ENCODE data around the gene PLCB1.

Gene PLCB1

GRCh38 chr20:8144282-8145245, 12.5 kb downstream of the PLCB1 start:
- H3K4me3 ChIP-seq (ENCODE audit: low read depth in 1 of 2, low read length in 1 of 2): no peak overlapping the region
- H3K27me3 ChIP-seq: peaks cover 15% of the 10 kb centered on the region
- no peak for TF ChIP-seq CTCF (IDR thresholded peaks at IDR 0.05)
- H3K36me3 ChIP-seq: no peaks in the 10 kb centered on the region
- no peaks in the 10 kb centered on the region for H3K9me3 ChIP-seq
- H3K4me1 ChIP-seq (ENCODE audit: control insufficient read depth in 1 of 2, insufficient read depth in 1 of 2, low read depth in 1 of 2, low read length in 1 of 2): peaks cover 6 to 10% of the 10 kb centered on the region in 2 experiments
- H3K27ac ChIP-seq: no peak overlapping the region

GRCh38 chr20:8145246-8146168, 13.4 kb downstream of the PLCB1 start:
- H3K4me3 ChIP-seq (ENCODE audit: low read depth in 1 of 2, low read length in 1 of 2): no peak overlapping the region
- peaks cover 6% of the 10 kb centered on the region for H3K27me3 ChIP-seq
- no peaks in the 10 kb centered on the region for H3K9me3 ChIP-seq
- H3K36me3 ChIP-seq: no peaks in the 10 kb centered on the region
- TF ChIP-seq CTCF (IDR thresholded peaks at IDR 0.05): no peak
- peaks cover 6 to 10% of the 10 kb centered on the region in 2 experiments for H3K4me1 ChIP-seq (ENCODE audit: control insufficient read depth in 1 of 2, insufficient read depth in 1 of 2, low read depth in 1 of 2, low read length in 1 of 2)
- H3K27ac ChIP-seq: no peak overlapping the region

- H3K4me1 ChIP-seq (ENCODE audit: control insufficient read depth in 1 of 2, insufficient read depth in 1 of 2, low read depth in 1 of 2, low read length in 1 of 2): peaks cover 6 to 15% of the 10 kb centered on the region in 2 experiments
- no peak overlapping the region for H3K4me3 ChIP-seq (ENCODE audit: low read depth in 1 of 2, low read length in 1 of 2)
- H3K27me3 ChIP-seq: no peaks in the 10 kb centered on the region
- TF ChIP-seq CTCF (IDR thresholded peaks at IDR 0.05): no peak
- no peak overlapping the region for H3K27ac ChIP-seq
- no peaks in the 10 kb centered on the region for H3K36me3 ChIP-seq
- no peaks in the 10 kb centered on the region for H3K9me3 ChIP-seq
Observed at GRCh38 chr20:8147476-8147875, 15.4 kb downstream of the PLCB1 start.

- Histone ChIP-seq H3K27me3 (no peaks in the 10 kb centered on the region), H3K9me3 (no peaks in the 10 kb centered on the region), H3K4me3 (ENCODE audit: low read depth in 1 of 2, low read length in 1 of 2) (no peak overlapping the region), H3K4me1 (ENCODE audit: control insufficient read depth in 1 of 2, insufficient read depth in 1 of 2, low read depth in 1 of 2, low read length in 1 of 2) (peaks cover 6 to 20% of the 10 kb centered on the region in 2 experiments), H3K27ac (no peak overlapping the region), H3K36me3 (no peaks in the 10 kb centered on the region)
- no peak for TF ChIP-seq CTCF (IDR thresholded peaks at IDR 0.05)
Observed at GRCh38 chr20:8148501-8148900, 16.4 kb downstream of the PLCB1 start.

GRCh38 chr20:8150591-8150990, 18.5 kb downstream of the PLCB1 start:
- Histone ChIP-seq H3K27me3 (no peaks in the 10 kb centered on the region), H3K4me3 (ENCODE audit: low read depth in 1 of 2, low read length in 1 of 2) (no peak overlapping the region), H3K4me1 (ENCODE audit: control insufficient read depth in 1 of 2, insufficient read depth in 1 of 2, low read depth in 1 of 2, low read length in 1 of 2) (peaks cover 13 to 31% of the 10 kb centered on the region in 2 experiments), H3K9me3 (no peaks in the 10 kb centered on the region), H3K36me3 (no peaks in the 10 kb centered on the region), H3K27ac (no peak overlapping the region)
- TF ChIP-seq CTCF (IDR thresholded peaks at IDR 0.05): no peak

Measured in neutrophil (primary cell).